ENCODE measurements around the gene HOXA10.

GRCh38 chr7:27155816-27156507, 18.2 kb downstream of the HOXA10 start:
- TF ChIP-seq TAF1 (IDR thresholded peaks at IDR 0.05; ENCODE audit: borderline replicate concordance, insufficient read depth, low read length) (no peak), POLR2AphosphoS5 (IDR thresholded peaks at IDR 0.05; ENCODE audit: low read depth, low read length) (no peak), REST (IDR thresholded peaks at IDR 0.05; ENCODE audit: insufficient read depth in 1 of 2, low read depth in 2 of 2, low read length in 2 of 2) (no peak)
